Activated B cell treated with CpG ODN at 0.5 μM for 24 hours (primary cell): ENCODE data around the gene TIMP2. TPM values are rescaled to one million over a fixed set of nuclear protein-coding genes. Genes with fewer than 3 reads are reported as not detected.

Source experiments
- ATAC-seq: fragments of 200-7000 bp; cut with Tn5 transposase; one replicate; pipeline ENCODE4 v1.10.0; 2021; ENCODE audit warnings: low read depth, mild to moderate bottlenecking, moderate library complexity
- CTCF ChIA-PET: fragments of 350-600 bp; sonication (Branson Sonifier 250); formaldehyde crosslinking; loops from one replicate; lab custom pipeline; 2021; ENCODE audit warnings: antibody characterized with exemption; lab: Charles Lee
- POLR2A ChIA-PET: fragments of 350-600 bp; sonication (Branson Sonifier 250); formaldehyde crosslinking; loops from one replicate; lab custom pipeline; 2021; ENCODE audit warnings: antibody characterized with exemption; lab: Charles Lee
- DNase-seq: peaks from one replicate; pipeline ENCODE4 v3.0.0; 2022
- H3K27ac Mint-ChIP-seq: one replicate; pipeline ENCODE4 v1.8.0; 2020; ENCODE audit warnings: mixed read lengths
- H3K27me3 Mint-ChIP-seq: one replicate; pipeline ENCODE4 v1.8.0; 2021; ENCODE audit warnings: mixed read lengths
- H3K36me3 Mint-ChIP-seq: one replicate; pipeline ENCODE4 v1.8.0; 2021; ENCODE audit warnings: low read depth, mixed read lengths
- H3K4me1 Mint-ChIP-seq: one replicate; pipeline ENCODE4 v1.8.0; 2021; ENCODE audit warnings: mixed read lengths
- H3K4me3 Mint-ChIP-seq: one replicate; pipeline ENCODE4 v1.8.0; 2020; ENCODE audit warnings: mild to moderate bottlenecking, mixed read lengths
- H3K9me3 Mint-ChIP-seq: one replicate; pipeline ENCODE4 v1.8.0; 2020; ENCODE audit warnings: mixed read lengths
- intact Hi-C: fragments of 100-400 bp; cut with micrococcal nuclease; formaldehyde crosslinking; loops from one replicate; pipeline ENCODE4 v1.15.1; 2024
- total RNA-seq: library from RNA; stranded (reverse); gene quantifications from 2 replicates; pipeline ENCODE4 v1.2.3, GENCODE V29; 2022
- TF ChIP-seq, protein P1 (sequence below): fragments of 200-600 bp; IDR thresholded peaks from one replicate; pipeline ENCODE4 v1.8.0; 2022; ENCODE audit warnings: antibody characterized with exemption, mild to moderate bottlenecking

The TIMP2 gene
- total RNA-seq, 1 donor from 2014 or later = 4.2 TPM

DNA sequence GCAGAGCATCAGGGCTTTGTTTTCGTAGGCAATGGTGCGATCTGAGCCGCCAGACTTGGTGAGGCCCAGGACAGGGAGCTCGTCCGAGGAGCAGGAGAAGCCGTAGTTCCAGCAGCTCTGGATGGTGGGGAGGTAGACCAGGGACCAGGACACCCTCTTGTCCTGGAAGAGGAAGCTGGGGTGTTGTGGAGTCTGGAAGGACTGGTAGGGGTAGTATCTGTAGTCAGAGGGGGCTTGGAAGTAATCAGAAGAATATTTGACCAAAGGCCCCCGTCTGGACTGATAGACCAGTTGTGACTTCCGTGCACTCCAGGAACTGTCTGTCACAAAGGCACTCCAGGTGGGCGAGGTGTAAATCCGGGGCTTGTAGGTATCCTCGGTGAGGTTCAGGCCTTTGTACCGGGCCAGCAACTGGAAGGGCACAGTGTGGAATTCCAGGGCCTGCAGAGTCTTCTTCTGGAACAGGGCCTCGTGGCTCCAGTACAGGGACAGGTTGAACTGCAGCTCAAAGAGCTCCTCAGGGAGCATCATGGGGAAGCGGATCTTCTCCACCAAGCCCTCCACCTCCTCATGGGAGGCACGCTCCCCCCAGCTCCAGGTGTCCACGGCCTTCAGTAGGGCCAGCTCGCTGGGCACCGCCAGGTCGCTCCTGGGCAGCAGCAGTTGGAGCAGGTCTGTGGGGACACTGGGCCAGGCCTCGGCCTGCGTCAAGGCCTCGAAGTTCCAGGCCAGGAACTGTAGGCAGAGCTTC lies 46.7 kb upstream of the TIMP2 start:
- H3K4me1 Mint-ChIP-seq = peaks cover 7% of the 10 kb centered on the region
- no peak for DNase-seq
- no peaks in the 10 kb centered on the region for H3K9me3 Mint-ChIP-seq
- no peaks in the 10 kb centered on the region for H3K36me3 Mint-ChIP-seq
- ATAC-seq = no peak
- no peaks in the 10 kb centered on the region for H3K27me3 Mint-ChIP-seq
- no peak overlapping the region for H3K27ac Mint-ChIP-seq
- TF ChIP-seq, protein P1, sequence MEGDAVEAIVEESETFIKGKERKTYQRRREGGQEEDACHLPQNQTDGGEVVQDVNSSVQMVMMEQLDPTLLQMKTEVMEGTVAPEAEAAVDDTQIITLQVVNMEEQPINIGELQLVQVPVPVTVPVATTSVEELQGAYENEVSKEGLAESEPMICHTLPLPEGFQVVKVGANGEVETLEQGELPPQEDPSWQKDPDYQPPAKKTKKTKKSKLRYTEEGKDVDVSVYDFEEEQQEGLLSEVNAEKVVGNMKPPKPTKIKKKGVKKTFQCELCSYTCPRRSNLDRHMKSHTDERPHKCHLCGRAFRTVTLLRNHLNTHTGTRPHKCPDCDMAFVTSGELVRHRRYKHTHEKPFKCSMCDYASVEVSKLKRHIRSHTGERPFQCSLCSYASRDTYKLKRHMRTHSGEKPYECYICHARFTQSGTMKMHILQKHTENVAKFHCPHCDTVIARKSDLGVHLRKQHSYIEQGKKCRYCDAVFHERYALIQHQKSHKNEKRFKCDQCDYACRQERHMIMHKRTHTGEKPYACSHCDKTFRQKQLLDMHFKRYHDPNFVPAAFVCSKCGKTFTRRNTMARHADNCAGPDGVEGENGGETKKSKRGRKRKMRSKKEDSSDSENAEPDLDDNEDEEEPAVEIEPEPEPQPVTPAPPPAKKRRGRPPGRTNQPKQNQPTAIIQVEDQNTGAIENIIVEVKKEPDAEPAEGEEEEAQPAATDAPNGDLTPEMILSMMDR = no peak
- POLR2A ChIA-PET = interaction anchor here (1.0 to 1.5 kb wide), 2 partner anchors 83 to 106 kb away, joined by 3 read pairs; no protein-coding TSS in a partner anchor
- CTCF ChIA-PET = interaction anchor here (0.6 to 4.1 kb wide), 15 partner anchors 9 to 475 kb away, joined by 3 to 54 read pairs (median 4); no protein-coding TSS in a partner anchor
- intact Hi-C loops = loop anchor here (1.0 to 5.0 kb wide), 4 partner anchors 47 to 525 kb away; partner anchors contain the start of gene TIMP2
- no peak overlapping the region for H3K4me3 Mint-ChIP-seq

GRCh38 chr17:78970834-78971755 lies 45.9 kb upstream of the TIMP2 start:
- H3K9me3 Mint-ChIP-seq = no peaks in the 10 kb centered on the region
- H3K27me3 Mint-ChIP-seq = no peaks in the 10 kb centered on the region
- ATAC-seq (peak; percentile 88), DNase-seq (peak; percentile 70)
- ChIA-PET POLR2A (interaction anchor here (1.0 to 1.5 kb wide), 2 partner anchors 82 to 105 kb away, joined by 3 read pairs; no protein-coding TSS in a partner anchor), CTCF (interaction anchor here (0.6 to 4.1 kb wide), 16 partner anchors 8 to 474 kb away, joined by 3 to 54 read pairs (median 4); partner anchors contain the start of gene LGALS3BP)
- TF ChIP-seq, protein P1 = peak; percentile 32
- no peaks in the 10 kb centered on the region for H3K36me3 Mint-ChIP-seq
- intact Hi-C loops = loop anchor here (1.0 to 5.0 kb wide), 4 partner anchors 46 to 524 kb away; partner anchors contain the start of gene TIMP2
- no peak overlapping the region for H3K4me3 Mint-ChIP-seq
- no peak overlapping the region for H3K27ac Mint-ChIP-seq
- peaks cover 7% of the 10 kb centered on the region for H3K4me1 Mint-ChIP-seq

DNA sequence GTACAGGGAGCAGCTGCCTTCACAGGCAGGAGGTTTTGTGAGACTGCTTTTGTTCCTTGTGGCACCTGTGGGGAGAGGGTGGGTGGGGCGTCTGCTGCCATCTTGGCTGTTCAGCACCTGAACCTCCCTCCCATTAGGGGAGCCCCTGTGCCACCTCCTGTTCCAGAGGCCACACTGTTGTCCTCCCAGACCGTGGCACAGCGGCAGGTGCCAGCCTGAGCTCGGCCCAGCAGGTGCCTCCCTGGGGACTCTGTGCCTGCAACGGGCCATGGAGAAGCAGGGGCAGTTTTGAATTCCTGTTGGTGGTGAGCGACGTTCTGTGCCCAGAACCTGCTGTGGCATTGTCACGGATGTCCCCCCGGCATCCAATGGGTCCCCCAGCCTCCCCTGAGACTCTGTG lies 44.7 kb upstream of the TIMP2 start:
- POLR2A ChIA-PET = no interaction called here
- H3K27ac Mint-ChIP-seq = no peak overlapping the region
- ATAC-seq = no peak
- H3K9me3 Mint-ChIP-seq = no peaks in the 10 kb centered on the region
- H3K4me3 Mint-ChIP-seq = no peak overlapping the region
- no peaks in the 10 kb centered on the region for H3K36me3 Mint-ChIP-seq
- no peak for DNase-seq
- CTCF ChIA-PET = interaction anchor here (4.1 kb wide), 1 partner anchor 104 kb away, joined by 54 read pairs; no protein-coding TSS in a partner anchor
- TF ChIP-seq, protein P1 = no peak
- intact Hi-C loops = loop anchor here (2.0 to 5.0 kb wide), 2 partner anchors 81 to 523 kb away; no protein-coding TSS in a partner anchor
- H3K4me1 Mint-ChIP-seq = peaks cover 19% of the 10 kb centered on the region
- H3K27me3 Mint-ChIP-seq = no peaks in the 10 kb centered on the region

DNA sequence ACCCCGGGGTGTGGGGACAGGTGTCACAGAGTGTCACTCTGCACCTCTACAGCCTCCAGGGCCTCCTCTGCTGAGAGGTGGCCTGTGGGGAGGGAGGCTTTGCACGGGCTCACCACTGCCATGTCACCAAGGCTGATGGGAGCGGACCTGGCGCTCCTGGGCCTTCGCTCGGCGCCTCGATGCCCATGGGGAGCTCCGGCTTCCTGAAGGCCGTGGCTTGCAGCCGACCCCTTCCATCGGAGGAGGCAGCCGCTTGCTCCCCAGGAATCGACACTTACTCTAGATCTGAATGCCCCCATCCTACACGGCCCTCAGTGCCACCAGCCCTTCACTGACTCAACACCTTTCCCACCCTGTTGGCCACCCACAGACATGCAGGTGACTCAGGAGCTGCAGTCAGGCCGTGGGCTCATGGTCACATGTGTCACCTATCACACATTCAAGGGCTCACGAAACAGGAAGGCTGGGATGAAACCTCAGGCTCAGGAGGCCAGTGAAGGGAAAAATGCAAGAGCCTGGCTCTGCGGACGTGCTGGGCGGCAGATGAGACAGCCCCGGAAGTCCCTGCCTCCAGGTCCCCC lies 42.7 kb upstream of the TIMP2 start:
- Mint-ChIP-seq H3K27me3 (no peaks in the 10 kb centered on the region), H3K27ac (no peak overlapping the region), H3K4me1 (peaks cover 21% of the 10 kb centered on the region), H3K9me3 (no peaks in the 10 kb centered on the region), H3K4me3 (no peak overlapping the region), H3K36me3 (no peaks in the 10 kb centered on the region)
- intact Hi-C loops = no loop called here
- POLR2A ChIA-PET = interaction anchor here (0.7 kb wide), 1 partner anchor 127 kb away, joined by 3 read pairs; no protein-coding TSS in a partner anchor
- DNase-seq = no peak
- no peak for ATAC-seq
- TF ChIP-seq, protein P1 = no peak
- CTCF ChIA-PET = no interaction called here
